Transverse colon (tissue), 4 donors: ENCODE data around the gene DYNC2H1.

Source experiments
- EP300 ChIP-seq: sonication (generic); formaldehyde crosslinking; IDR thresholded peaks from one replicate; pipeline ENCODE4 v1.6.1; 2017; ENCODE audit warnings: antibody characterized with exemption, low read depth
- POLR2A ChIP-seq: fragments of 450-650 bp; IDR thresholded peaks from one replicate; pipeline ENCODE4 v1.6.1; 2016; ENCODE audit warnings: antibody characterized with exemption, mild to moderate bottlenecking, moderate library complexity
- POLR2AphosphoS5 ChIP-seq, 3 donors: sonication (generic); formaldehyde crosslinking; IDR thresholded peaks; one replicate each; pipeline ENCODE4 v1.6.1; 2016; ENCODE audit warnings: antibody characterized with exemption in 3 of 3
- TF ChIP-seq, protein P1 (sequence below), 5 experiments: fragments of 200-600 bp in 3 of 5; fragments of 450-650 bp in 2 of 5; sonication (generic) in 3 of 5; IDR thresholded peaks; 1 replicate in 2 of 5; 2 replicates in 3 of 5; pipeline ENCODE4 v1.5.1; 2016 to 2017; ENCODE audit warnings: antibody characterized with exemption in 5 of 5, inconsistent platforms in 3 of 5, mild to moderate bottlenecking in 2 of 5, moderate library complexity in 1 of 5

DNA sequence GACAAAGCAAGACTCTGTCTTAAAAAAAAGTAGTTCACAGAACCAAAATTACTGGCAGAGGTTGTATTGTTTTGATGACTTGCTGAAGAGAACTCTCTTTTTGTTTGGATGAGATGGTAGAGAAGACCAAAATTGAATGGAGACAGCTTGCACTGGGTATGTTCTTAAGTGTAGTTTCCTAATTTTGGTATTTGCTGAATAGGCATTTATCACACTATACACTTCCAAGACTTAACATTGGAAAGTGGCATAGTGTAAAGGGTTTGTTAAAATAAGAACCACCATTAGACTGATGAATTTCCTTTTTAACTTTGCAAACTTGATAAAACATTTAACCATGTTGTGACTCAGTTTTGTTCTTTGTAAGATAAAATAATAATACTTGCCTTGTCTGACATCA is 11.9 kb upstream of the DYNC2H1 start:
- TF ChIP-seq, protein P1, sequence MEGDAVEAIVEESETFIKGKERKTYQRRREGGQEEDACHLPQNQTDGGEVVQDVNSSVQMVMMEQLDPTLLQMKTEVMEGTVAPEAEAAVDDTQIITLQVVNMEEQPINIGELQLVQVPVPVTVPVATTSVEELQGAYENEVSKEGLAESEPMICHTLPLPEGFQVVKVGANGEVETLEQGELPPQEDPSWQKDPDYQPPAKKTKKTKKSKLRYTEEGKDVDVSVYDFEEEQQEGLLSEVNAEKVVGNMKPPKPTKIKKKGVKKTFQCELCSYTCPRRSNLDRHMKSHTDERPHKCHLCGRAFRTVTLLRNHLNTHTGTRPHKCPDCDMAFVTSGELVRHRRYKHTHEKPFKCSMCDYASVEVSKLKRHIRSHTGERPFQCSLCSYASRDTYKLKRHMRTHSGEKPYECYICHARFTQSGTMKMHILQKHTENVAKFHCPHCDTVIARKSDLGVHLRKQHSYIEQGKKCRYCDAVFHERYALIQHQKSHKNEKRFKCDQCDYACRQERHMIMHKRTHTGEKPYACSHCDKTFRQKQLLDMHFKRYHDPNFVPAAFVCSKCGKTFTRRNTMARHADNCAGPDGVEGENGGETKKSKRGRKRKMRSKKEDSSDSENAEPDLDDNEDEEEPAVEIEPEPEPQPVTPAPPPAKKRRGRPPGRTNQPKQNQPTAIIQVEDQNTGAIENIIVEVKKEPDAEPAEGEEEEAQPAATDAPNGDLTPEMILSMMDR (IDR thresholded peaks at IDR 0.05): no peak
- TF ChIP-seq POLR2A (no peak), POLR2AphosphoS5 (IDR thresholded peaks at IDR 0.05) (no peak), EP300 (no peak)
